GM23338 (cell line): ENCODE data around the gene MTIF3. TPM values are rescaled to one million over a fixed set of nuclear protein-coding genes. Genes with fewer than 3 reads are reported as not detected.

Experiments used
- ATAC-seq: fragments of 200-7000 bp; cut with Tn5 transposase; 3 replicates; pipeline ENCODE4 v1.9.1; 2020
- DNase-seq: peaks from one replicate; pipeline ENCODE4 v3.0.0-alpha.2; 2015; ENCODE audit warnings: low spot score
- H2AFZ ChIP-seq: fragments of 200-600 bp; sonication (generic); 2 replicates; pipeline ENCODE4 v1.8.0; 2016; ENCODE audit warnings: antibody characterized with exemption, mild to moderate bottlenecking, moderate library complexity
- H3F3A ChIP-seq: fragments of 200-600 bp; sonication (generic); replicated peaks from 2 replicates; pipeline ENCODE4 v1.8.0; 2017; ENCODE audit warnings: antibody characterized with exemption, mixed run types, low read depth
- H3K27ac ChIP-seq: fragments of 200-600 bp; sonication (generic); 2 replicates; pipeline ENCODE4 v1.6.1; 2016; ENCODE audit warnings: low read depth
- H3K27me3 ChIP-seq: fragments of 200-600 bp; sonication (generic); 2 replicates; pipeline ENCODE4 v1.8.0; 2016; ENCODE audit warnings: mild to moderate bottlenecking, mixed run types, moderate library complexity; ENCODE audit not compliant: insufficient read depth
- H3K36me3 ChIP-seq: fragments of 200-600 bp; sonication (generic); 2 replicates; pipeline ENCODE4 v1.8.0; 2016; ENCODE audit warnings: mild to moderate bottlenecking; ENCODE audit not compliant: insufficient read depth
- H3K4me1 ChIP-seq: fragments of 200-600 bp; sonication (generic); 2 replicates; pipeline ENCODE4 v1.8.0; 2016; ENCODE audit warnings: mild to moderate bottlenecking, moderate library complexity; ENCODE audit not compliant: insufficient read depth
- H3K4me2 ChIP-seq: fragments of 200-600 bp; sonication (generic); 2 replicates; pipeline ENCODE4 v1.7.1; 2017; ENCODE audit warnings: mixed run types
- H3K4me3 ChIP-seq: fragments of 200-600 bp; sonication (generic); 2 replicates; pipeline ENCODE4 v1.6.1; 2016; ENCODE audit warnings: mixed run types
- H3K79me2 ChIP-seq: fragments of 200-600 bp; sonication (generic); replicated peaks from 2 replicates; pipeline ENCODE4 v1.8.0; 2017; ENCODE audit warnings: mild to moderate bottlenecking; ENCODE audit not compliant: insufficient read depth
- H3K9me2 ChIP-seq: fragments of 200-600 bp; sonication (generic); 2 replicates; pipeline ENCODE4 v1.8.0; 2017; ENCODE audit not compliant: insufficient read depth
- H4K20me1 ChIP-seq: fragments of 200-600 bp; sonication (generic); replicated peaks from 2 replicates; pipeline ENCODE4 v1.8.0; 2017; ENCODE audit warnings: mild to moderate bottlenecking; ENCODE audit not compliant: insufficient read depth
- H3K27ac Mint-ChIP-seq: 2 replicates; pipeline ENCODE4 v1.8.0; 2020; ENCODE audit warnings: inconsistent platforms, mild to moderate bottlenecking, moderate library complexity, mixed read lengths
- H3K27me3 Mint-ChIP-seq: 3 replicates; pipeline ENCODE4 v1.8.0; 2022; ENCODE audit warnings: low read depth, mild to moderate bottlenecking, moderate library complexity, mixed read lengths, inconsistent platforms; ENCODE audit not compliant: insufficient read depth, poor library complexity
- H3K36me3 Mint-ChIP-seq: 3 replicates; pipeline ENCODE4 v1.8.0; 2021; ENCODE audit warnings: low read depth, mild to moderate bottlenecking, inconsistent platforms, moderate library complexity, mixed read lengths
- H3K4me1 Mint-ChIP-seq: 3 replicates; pipeline ENCODE4 v1.8.0; 2020; ENCODE audit warnings: mild to moderate bottlenecking, inconsistent platforms, mixed read lengths
- H3K4me3 Mint-ChIP-seq: 3 replicates; pipeline ENCODE4 v1.8.0; 2021; ENCODE audit warnings: moderate library complexity, mild to moderate bottlenecking, inconsistent platforms, mixed read lengths
- H3K9me3 Mint-ChIP-seq: 3 replicates; pipeline ENCODE4 v1.8.0; 2020; ENCODE audit warnings: moderate library complexity, mild to moderate bottlenecking, inconsistent platforms, mixed read lengths
- CREB1 ChIP-seq: fragments of 250-450 bp; sonication (Bioruptor Pico); IDR thresholded peaks from 2 replicates; pipeline ENCODE4 v1.5.0; 2020; ENCODE audit warnings: low read depth, mild to moderate bottlenecking, moderate library complexity
- REST ChIP-seq: IDR thresholded peaks from one replicate; pipeline ENCODE4 v1.6.1; 2018; ENCODE audit warnings: antibody characterized with exemption; ENCODE audit not compliant: unreplicated experiment
- ZNF114 ChIP-seq: fragments of 250-450 bp; sonication (Bioruptor Pico); IDR thresholded peaks from 2 replicates; pipeline ENCODE4 v1.5.0; 2020; ENCODE audit warnings: mild to moderate bottlenecking, moderate library complexity
- ZNF331 ChIP-seq: fragments of 250-450 bp; sonication (Bioruptor Pico); IDR thresholded peaks from 2 replicates; pipeline ENCODE4 v1.5.0; 2020; ENCODE audit warnings: low read depth, mild to moderate bottlenecking, moderate library complexity
- polyA plus RNA-seq: library from polyadenylated mRNA; unstranded; fragments of >200 nt; fragmentation: Nextera tagmentation; extraction: Ambion mirVana; gene quantifications from 2 replicates; pipeline ENCODE4 v1.2.1, GENCODE V29; 2016
- total RNA-seq: library from RNA; depleted of rRNA; stranded (reverse); fragments of >200 nt; shearing (Covaris generic); gene quantifications from 2 replicates; pipeline ENCODE4 v1.2.3, GENCODE V29; 2014
- TF ChIP-seq, protein P1 (sequence below): fragments of 250-450 bp; sonication (Bioruptor Pico); IDR thresholded peaks from 2 replicates; pipeline ENCODE4 v1.5.0; 2020; ENCODE audit warnings: mild to moderate bottlenecking, moderate library complexity

MTIF3 gene
- total and polyA plus RNA-seq, 2 experiments from 2014 or later, result 33.0 to 152 TPM

DNA sequence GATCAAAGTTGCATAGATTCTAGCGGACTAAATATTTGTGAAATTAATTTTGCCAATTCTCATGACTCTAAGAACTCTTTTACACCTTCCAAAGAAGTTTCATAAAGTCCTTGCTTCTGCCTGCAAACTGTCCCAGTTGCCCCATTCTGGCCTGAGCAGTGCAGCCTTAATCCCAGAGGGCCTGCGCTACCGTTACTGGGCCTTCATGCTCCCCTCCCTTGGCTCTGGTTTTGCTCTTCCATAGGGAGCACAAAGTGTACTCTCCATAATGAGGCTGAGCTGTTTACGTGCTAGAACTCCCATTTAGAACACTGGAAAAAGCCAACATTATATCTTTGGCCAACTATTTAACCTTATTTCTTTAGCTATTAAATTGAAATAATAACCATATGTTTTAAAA, 2.1 kb downstream of the MTIF3 start:
- H3K4me1 Mint-ChIP-seq, result peaks cover 20% of the 10 kb centered on the region; the same call in 2 of the 3 replicates
- H3K9me3 Mint-ChIP-seq, result no peaks in the 10 kb centered on the region
- ATAC-seq (no peak), DNase-seq (no peak)
- no peak overlapping the region for H3K27ac ChIP-seq
- no peaks in the 10 kb centered on the region for H3K27me3 ChIP-seq
- peaks cover 43% of the 10 kb centered on the region for H3K79me2 ChIP-seq
- no peak overlapping the region for H3K4me3 Mint-ChIP-seq
- H2AFZ ChIP-seq, result no peak overlapping the region
- H3K4me3 ChIP-seq, result no peak overlapping the region
- no peaks in the 10 kb centered on the region for H3K9me2 ChIP-seq
- H3K36me3 Mint-ChIP-seq, result no peaks in the 10 kb centered on the region
- peaks cover 15% of the 10 kb centered on the region for H3K4me1 ChIP-seq
- no peak overlapping the region for H3K27ac Mint-ChIP-seq
- no peaks in the 10 kb centered on the region for H4K20me1 ChIP-seq
- H3F3A ChIP-seq, result peaks cover 8% of the 10 kb centered on the region
- peaks cover 10% of the 10 kb centered on the region for H3K27me3 Mint-ChIP-seq
- no peak overlapping the region for H3K4me2 ChIP-seq
- TF ChIP-seq, protein P1, sequence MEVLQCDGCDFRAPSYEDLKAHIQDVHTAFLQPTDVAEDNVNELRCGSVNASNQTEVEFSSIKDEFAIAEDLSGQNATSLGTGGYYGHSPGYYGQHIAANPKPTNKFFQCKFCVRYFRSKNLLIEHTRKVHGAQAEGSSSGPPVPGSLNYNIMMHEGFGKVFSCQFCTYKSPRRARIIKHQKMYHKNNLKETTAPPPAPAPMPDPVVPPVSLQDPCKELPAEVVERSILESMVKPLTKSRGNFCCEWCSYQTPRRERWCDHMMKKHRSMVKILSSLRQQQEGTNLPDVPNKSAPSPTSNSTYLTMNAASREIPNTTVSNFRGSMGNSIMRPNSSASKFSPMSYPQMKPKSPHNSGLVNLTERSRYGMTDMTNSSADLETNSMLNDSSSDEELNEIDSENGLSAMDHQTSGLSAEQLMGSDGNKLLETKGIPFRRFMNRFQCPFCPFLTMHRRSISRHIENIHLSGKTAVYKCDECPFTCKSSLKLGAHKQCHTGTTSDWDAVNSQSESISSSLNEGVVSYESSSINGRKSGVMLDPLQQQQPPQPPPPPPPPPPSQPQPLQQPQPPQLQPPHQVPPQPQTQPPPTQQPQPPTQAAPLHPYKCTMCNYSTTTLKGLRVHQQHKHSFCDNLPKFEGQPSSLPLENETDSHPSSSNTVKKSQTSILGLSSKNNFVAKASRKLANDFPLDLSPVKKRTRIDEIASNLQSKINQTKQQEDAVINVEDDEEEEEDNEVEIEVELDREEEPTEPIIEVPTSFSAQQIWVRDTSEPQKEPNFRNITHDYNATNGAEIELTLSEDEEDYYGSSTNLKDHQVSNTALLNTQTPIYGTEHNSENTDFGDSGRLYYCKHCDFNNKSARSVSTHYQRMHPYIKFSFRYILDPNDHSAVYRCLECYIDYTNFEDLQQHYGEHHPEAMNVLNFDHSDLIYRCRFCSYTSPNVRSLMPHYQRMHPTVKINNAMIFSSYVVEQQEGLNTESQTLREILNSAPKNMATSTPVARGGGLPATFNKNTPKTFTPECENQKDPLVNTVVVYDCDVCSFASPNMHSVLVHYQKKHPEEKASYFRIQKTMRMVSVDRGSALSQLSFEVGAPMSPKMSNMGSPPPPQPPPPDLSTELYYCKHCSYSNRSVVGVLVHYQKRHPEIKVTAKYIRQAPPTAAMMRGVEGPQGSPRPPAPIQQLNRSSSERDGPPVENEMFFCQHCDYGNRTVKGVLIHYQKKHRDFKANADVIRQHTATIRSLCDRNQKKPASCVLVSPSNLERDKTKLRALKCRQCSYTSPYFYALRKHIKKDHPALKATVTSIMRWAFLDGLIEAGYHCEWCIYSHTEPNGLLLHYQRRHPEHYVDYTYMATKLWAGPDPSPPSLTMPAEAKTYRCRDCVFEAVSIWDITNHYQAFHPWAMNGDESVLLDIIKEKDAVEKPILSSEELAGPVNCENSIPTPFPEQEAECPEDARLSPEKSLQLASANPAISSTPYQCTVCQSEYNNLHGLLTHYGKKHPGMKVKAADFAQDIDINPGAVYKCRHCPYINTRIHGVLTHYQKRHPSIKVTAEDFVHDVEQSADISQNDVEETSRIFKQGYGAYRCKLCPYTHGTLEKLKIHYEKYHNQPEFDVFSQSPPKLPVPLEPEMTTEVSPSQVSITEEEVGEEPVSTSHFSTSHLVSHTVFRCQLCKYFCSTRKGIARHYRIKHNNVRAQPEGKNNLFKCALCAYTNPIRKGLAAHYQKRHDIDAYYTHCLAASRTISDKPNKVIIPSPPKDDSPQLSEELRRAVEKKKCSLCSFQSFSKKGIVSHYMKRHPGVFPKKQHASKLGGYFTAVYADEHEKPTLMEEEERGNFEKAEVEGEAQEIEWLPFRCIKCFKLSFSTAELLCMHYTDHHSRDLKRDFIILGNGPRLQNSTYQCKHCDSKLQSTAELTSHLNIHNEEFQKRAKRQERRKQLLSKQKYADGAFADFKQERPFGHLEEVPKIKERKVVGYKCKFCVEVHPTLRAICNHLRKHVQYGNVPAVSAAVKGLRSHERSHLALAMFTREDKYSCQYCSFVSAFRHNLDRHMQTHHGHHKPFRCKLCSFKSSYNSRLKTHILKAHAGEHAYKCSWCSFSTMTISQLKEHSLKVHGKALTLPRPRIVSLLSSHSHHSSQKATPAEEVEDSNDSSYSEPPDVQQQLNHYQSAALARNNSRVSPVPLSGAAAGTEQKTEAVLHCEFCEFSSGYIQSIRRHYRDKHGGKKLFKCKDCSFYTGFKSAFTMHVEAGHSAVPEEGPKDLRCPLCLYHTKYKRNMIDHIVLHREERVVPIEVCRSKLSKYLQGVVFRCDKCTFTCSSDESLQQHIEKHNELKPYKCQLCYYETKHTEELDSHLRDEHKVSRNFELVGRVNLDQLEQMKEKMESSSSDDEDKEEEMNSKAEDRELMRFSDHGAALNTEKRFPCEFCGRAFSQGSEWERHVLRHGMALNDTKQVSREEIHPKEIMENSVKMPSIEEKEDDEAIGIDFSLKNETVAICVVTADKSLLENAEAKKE (CRISPR knock-in tag), result no peak
- no peak for TF ChIP-seq CREB1 (CRISPR knock-in tag)
- TF ChIP-seq ZNF331, result no peak
- H3K36me3 ChIP-seq, result no peaks in the 10 kb centered on the region

GRCh38 chr13:27446986-27447583, 3.3 kb downstream of the MTIF3 start:
- Mint-ChIP-seq H3K9me3 (no peaks in the 10 kb centered on the region), H3K4me3 (no peak overlapping the region), H3K4me1 (peaks cover 25% of the 10 kb centered on the region), H3K27me3 (peaks cover 7% of the 10 kb centered on the region), H3K27ac (no peak overlapping the region), H3K36me3 (peaks cover 1% of the 10 kb centered on the region; the same call in 1 of the 3 replicates)
- no peak overlapping the region for H2AFZ ChIP-seq
- H3K4me2 ChIP-seq, result no peak overlapping the region
- H4K20me1 ChIP-seq, result no peaks in the 10 kb centered on the region
- peaks cover 43% of the 10 kb centered on the region for H3K79me2 ChIP-seq
- ATAC-seq, result no peak
- H3K27me3 ChIP-seq, result no peaks in the 10 kb centered on the region
- peaks cover 8% of the 10 kb centered on the region for H3F3A ChIP-seq
- no peak overlapping the region for H3K4me3 ChIP-seq
- H3K4me1 ChIP-seq, result peaks cover 19% of the 10 kb centered on the region
- no peaks in the 10 kb centered on the region for H3K36me3 ChIP-seq
- no peak overlapping the region for H3K27ac ChIP-seq
- H3K9me2 ChIP-seq, result no peaks in the 10 kb centered on the region
- no peak for DNase-seq
- TF ChIP-seq REST (no peak), ZNF114 (CRISPR knock-in tag) (no peak)
